Astrocyte (in vitro differentiated cells and primary cell): ENCODE results near the gene PIH1D1. TPM values are rescaled to one million over a fixed set of nuclear protein-coding genes. Genes with fewer than 3 reads are reported as not detected.

Experiments used
- DNase-seq: peaks from one replicate; pipeline ENCODE4 v3.0.0-alpha.2; 2010; ENCODE audit warnings: low read depth
- FAIRE-seq: peaks from 2 replicates; lab custom pipeline; 2011; peaks lifted over from hg19 to GRCh38; lab: Jason Lieb, UNC
- H2AFZ ChIP-seq: 2 replicates; pipeline ENCODE4 v1.6.0; 2012; ENCODE audit warnings: low read depth, low read length, inconsistent platforms
- H3K27ac ChIP-seq: 2 replicates; pipeline ENCODE4 v1.5.1; 2011; ENCODE audit warnings: low read depth, low read length, inconsistent platforms
- H3K27me3 ChIP-seq: 2 replicates; pipeline ENCODE4 v1.6.0; 2011; ENCODE audit warnings: low read length, inconsistent platforms; ENCODE audit not compliant: insufficient read depth
- H3K36me3 ChIP-seq: 2 replicates; pipeline ENCODE4 v1.5.1; 2011; ENCODE audit warnings: low read length, inconsistent platforms; ENCODE audit not compliant: insufficient read depth
- H3K4me1 ChIP-seq: 2 replicates; pipeline ENCODE4 v1.5.1; 2011; ENCODE audit warnings: low read length, inconsistent platforms; ENCODE audit not compliant: insufficient read depth
- H3K4me2 ChIP-seq: 2 replicates; pipeline ENCODE4 v1.6.0; 2012; ENCODE audit warnings: low read length, inconsistent platforms
- H3K4me3 ChIP-seq: 2 replicates; pipeline ENCODE4 v1.5.1; 2011; ENCODE audit warnings: low read depth, mild to moderate bottlenecking, low read length, inconsistent platforms; ENCODE audit not compliant: insufficient read depth
- H3K79me2 ChIP-seq: 2 replicates; pipeline ENCODE4 v1.6.0; 2012; ENCODE audit warnings: mild to moderate bottlenecking, low read length, inconsistent platforms; ENCODE audit not compliant: insufficient read depth
- H3K9ac ChIP-seq: 2 replicates; pipeline ENCODE4 v1.6.0; 2012; ENCODE audit warnings: mild to moderate bottlenecking, low read length, inconsistent platforms
- H3K9me3 ChIP-seq: 2 replicates; pipeline ENCODE4 v1.5.1; 2012; ENCODE audit warnings: low read depth, mild to moderate bottlenecking, low read length, inconsistent platforms; ENCODE audit not compliant: insufficient read depth
- H4K20me1 ChIP-seq: 2 replicates; pipeline ENCODE4 v1.6.0; 2012; ENCODE audit warnings: low read length, inconsistent platforms; ENCODE audit not compliant: insufficient read depth
- H3K27ac Mint-ChIP-seq: one replicate; pipeline ENCODE4 v1.8.0; 2021; ENCODE audit warnings: mild to moderate bottlenecking, mixed read lengths; ENCODE audit not compliant: unreplicated experiment
- H3K27me3 Mint-ChIP-seq: one replicate; pipeline ENCODE4 v1.8.0; 2021; ENCODE audit warnings: low read depth, mixed read lengths; ENCODE audit not compliant: unreplicated experiment
- H3K36me3 Mint-ChIP-seq: one replicate; pipeline ENCODE4 v1.8.0; 2021; ENCODE audit warnings: low read depth, mixed read lengths; ENCODE audit not compliant: unreplicated experiment
- H3K4me1 Mint-ChIP-seq: one replicate; pipeline ENCODE4 v1.8.0; 2021; ENCODE audit warnings: low read depth, mixed read lengths; ENCODE audit not compliant: unreplicated experiment
- H3K4me3 Mint-ChIP-seq: one replicate; pipeline ENCODE4 v1.8.0; 2021; ENCODE audit warnings: mild to moderate bottlenecking, moderate library complexity, mixed read lengths; ENCODE audit not compliant: unreplicated experiment
- H3K9me3 Mint-ChIP-seq: one replicate; pipeline ENCODE4 v1.8.0; 2021; ENCODE audit warnings: mild to moderate bottlenecking, mixed read lengths; ENCODE audit not compliant: unreplicated experiment
- EZH2 ChIP-seq: IDR thresholded peaks from 2 replicates; pipeline ENCODE4 v1.6.1; 2012; ENCODE audit warnings: mild to moderate bottlenecking, low read length, inconsistent platforms; ENCODE audit not compliant: insufficient read depth
- total RNA-seq: library from RNA; stranded (reverse); gene quantifications from 2 replicates; pipeline ENCODE4 v1.2.1, GENCODE V29; 2021
- TF ChIP-seq, protein P1 (sequence below): IDR thresholded peaks from 2 replicates; pipeline ENCODE4 v1.5.1; 2011; ENCODE audit warnings: low read depth, mild to moderate bottlenecking, inconsistent platforms, low read length, moderate library complexity; ENCODE audit not compliant: insufficient read depth

PIH1D1 gene
- total RNA-seq, 1 donor from 2014 or later, result 61.3 TPM

DNA sequence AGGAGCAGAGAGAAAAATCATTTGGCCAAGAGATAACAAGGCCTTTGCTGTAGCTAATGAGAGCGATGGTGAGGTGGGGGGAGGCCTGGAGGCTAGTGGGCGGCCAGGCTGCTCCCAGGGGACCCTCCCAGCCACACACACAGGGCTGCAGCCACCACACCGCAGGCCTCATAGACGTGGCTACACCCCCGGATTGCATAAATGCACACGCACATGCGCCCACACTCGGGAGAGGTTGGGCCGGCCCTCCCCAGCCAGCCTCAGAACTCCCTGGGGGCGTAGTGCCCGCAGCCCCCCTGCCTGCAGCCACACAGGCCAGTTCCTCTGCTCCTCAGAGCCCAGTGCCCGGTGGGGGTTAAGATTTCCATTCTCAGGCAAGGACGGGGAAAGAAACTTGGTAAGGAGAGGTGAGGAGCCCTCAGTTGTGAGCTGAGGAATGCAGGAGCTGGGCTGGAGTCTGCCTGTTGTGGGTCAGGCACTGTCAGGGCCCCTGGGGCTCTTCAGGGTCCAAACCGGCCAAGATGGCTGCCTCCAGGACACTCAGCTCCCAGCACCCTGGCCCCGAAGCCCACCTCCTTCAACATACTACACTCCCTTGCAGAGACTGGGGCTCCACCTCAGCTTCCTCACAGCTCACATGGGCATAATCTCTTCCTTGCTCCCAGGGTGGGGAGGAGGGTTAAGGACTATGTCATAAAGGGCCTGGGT is 36.4 kb downstream of the PIH1D1 start:
- no peak for TF ChIP-seq EZH2
- TF ChIP-seq, protein P1, sequence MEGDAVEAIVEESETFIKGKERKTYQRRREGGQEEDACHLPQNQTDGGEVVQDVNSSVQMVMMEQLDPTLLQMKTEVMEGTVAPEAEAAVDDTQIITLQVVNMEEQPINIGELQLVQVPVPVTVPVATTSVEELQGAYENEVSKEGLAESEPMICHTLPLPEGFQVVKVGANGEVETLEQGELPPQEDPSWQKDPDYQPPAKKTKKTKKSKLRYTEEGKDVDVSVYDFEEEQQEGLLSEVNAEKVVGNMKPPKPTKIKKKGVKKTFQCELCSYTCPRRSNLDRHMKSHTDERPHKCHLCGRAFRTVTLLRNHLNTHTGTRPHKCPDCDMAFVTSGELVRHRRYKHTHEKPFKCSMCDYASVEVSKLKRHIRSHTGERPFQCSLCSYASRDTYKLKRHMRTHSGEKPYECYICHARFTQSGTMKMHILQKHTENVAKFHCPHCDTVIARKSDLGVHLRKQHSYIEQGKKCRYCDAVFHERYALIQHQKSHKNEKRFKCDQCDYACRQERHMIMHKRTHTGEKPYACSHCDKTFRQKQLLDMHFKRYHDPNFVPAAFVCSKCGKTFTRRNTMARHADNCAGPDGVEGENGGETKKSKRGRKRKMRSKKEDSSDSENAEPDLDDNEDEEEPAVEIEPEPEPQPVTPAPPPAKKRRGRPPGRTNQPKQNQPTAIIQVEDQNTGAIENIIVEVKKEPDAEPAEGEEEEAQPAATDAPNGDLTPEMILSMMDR, result no peak
- DNase-seq (no peak), FAIRE-seq (no peak)
- Histone ChIP-seq H2AFZ (peak overlapping the region; percentile 18), H3K27me3 (peaks cover 31% of the 10 kb centered on the region), H3K36me3 (no peaks in the 10 kb centered on the region), H3K9ac (no peak overlapping the region), H4K20me1 (no peaks in the 10 kb centered on the region), H3K79me2 (no peaks in the 10 kb centered on the region), H3K4me2 (no peak overlapping the region), H3K4me1 (no peaks in the 10 kb centered on the region), H3K9me3 (no peaks in the 10 kb centered on the region), H3K4me3 (no peak overlapping the region), H3K27ac (no peak overlapping the region)
- Mint-ChIP-seq H3K27ac (no peak overlapping the region), H3K4me3 (no peak overlapping the region), H3K36me3 (no peaks in the 10 kb centered on the region), H3K27me3 (peaks cover 74% of the 10 kb centered on the region), H3K4me1 (no peaks in the 10 kb centered on the region), H3K9me3 (no peaks in the 10 kb centered on the region)

DNA sequence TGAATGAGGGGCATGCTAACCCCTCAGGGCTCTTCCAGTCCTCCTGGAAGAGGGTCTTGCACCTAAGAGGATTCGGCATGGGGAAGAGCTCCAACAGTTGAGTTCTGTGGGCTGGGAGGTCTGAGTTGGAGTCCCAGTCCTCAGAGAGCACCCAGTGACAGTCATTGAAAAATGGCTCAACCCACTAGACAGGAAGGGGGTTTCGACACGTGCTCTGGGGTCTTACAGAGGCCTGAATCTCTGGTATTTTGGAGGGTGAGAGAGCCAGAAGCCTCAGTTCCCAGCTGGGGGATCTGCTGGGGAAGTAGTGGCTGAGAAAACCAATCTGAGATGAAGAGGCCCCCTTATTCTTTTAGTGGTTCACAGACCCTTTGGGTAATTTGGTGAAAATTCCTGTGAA is 37.4 kb downstream of the PIH1D1 start:
- H3K27ac Mint-ChIP-seq, result no peak overlapping the region
- H3K79me2 ChIP-seq, result no peaks in the 10 kb centered on the region
- no peaks in the 10 kb centered on the region for H3K36me3 Mint-ChIP-seq
- DNase-seq (no peak), FAIRE-seq (no peak)
- no peaks in the 10 kb centered on the region for H3K4me1 Mint-ChIP-seq
- H3K36me3 ChIP-seq, result no peaks in the 10 kb centered on the region
- H3K9me3 Mint-ChIP-seq, result no peaks in the 10 kb centered on the region
- no peak overlapping the region for H3K27ac ChIP-seq
- H3K4me3 ChIP-seq, result no peak overlapping the region
- TF ChIP-seq, protein P1, result no peak
- TF ChIP-seq EZH2, result no peak
- no peaks in the 10 kb centered on the region for H4K20me1 ChIP-seq
- H3K9me3 ChIP-seq, result no peaks in the 10 kb centered on the region
- H3K4me2 ChIP-seq, result no peak overlapping the region
- no peaks in the 10 kb centered on the region for H3K4me1 ChIP-seq
- H3K4me3 Mint-ChIP-seq, result no peak overlapping the region
- peaks cover 21% of the 10 kb centered on the region for H3K27me3 ChIP-seq
- H2AFZ ChIP-seq, result no peak overlapping the region
- no peak overlapping the region for H3K9ac ChIP-seq
- H3K27me3 Mint-ChIP-seq, result peaks cover 71% of the 10 kb centered on the region

DNA sequence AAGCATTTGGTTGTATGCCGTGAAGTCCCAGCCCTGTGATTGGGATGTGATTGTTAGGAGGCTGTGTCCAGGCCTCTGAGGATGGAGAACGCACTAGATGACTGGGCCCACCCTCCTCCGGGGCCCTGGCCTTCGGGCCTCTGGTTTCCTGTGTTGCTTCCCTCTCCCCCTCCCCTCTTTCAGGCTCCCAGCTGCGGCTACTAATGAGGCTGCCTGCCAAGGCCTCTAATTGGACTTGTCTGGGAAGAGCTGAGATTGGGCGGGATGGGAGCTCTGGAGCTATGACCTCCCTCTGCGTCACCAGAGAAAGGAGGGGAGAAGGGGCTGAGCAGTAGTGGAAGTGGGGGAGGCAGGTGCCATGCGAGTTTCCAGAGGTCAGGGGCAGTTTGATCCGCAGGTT is 38.3 kb downstream of the PIH1D1 start:
- Histone ChIP-seq H4K20me1 (no peaks in the 10 kb centered on the region), H3K9me3 (no peaks in the 10 kb centered on the region), H3K4me1 (no peaks in the 10 kb centered on the region), H3K79me2 (no peaks in the 10 kb centered on the region), H2AFZ (no peak overlapping the region), H3K27me3 (peaks cover 14% of the 10 kb centered on the region), H3K36me3 (no peaks in the 10 kb centered on the region), H3K4me2 (no peak overlapping the region), H3K9ac (no peak overlapping the region), H3K4me3 (no peak overlapping the region), H3K27ac (no peak overlapping the region)
- no peak overlapping the region for H3K27ac Mint-ChIP-seq
- no peaks in the 10 kb centered on the region for H3K4me1 Mint-ChIP-seq
- H3K36me3 Mint-ChIP-seq, result no peaks in the 10 kb centered on the region
- peaks cover 62% of the 10 kb centered on the region for H3K27me3 Mint-ChIP-seq
- FAIRE-seq (no peak), DNase-seq (peak; percentile 15)
- no peak for TF ChIP-seq EZH2
- TF ChIP-seq, protein P1, result no peak
- no peak overlapping the region for H3K4me3 Mint-ChIP-seq
- no peaks in the 10 kb centered on the region for H3K9me3 Mint-ChIP-seq
